RWPE1 (cell line): ENCODE data around the gene R3HDM4.
A peak's percentile ranks its signal among the peaks of the same experiment; 100 is the strongest.

Experiments used
- CTCF ChIA-PET: fragments of 350-600 bp; sonication (Branson Sonifier 250); formaldehyde crosslinking; extraction: SDS; loops from one replicate; lab custom pipeline; 2021; lab: Yijun Ruan, JAX
- POLR2A ChIA-PET: fragments of 400-600 bp; formaldehyde crosslinking; extraction: SDS; loops from one replicate; lab custom pipeline; 2020; ENCODE audit warnings: antibody characterized with exemption; ENCODE audit not compliant: low non-redundant PET; lab: Yijun Ruan, JAX
- DNase-seq: peaks from one replicate; pipeline ENCODE4 v3.0.0; 2012; ENCODE audit warnings: low spot score
- H3K27ac ChIP-seq: fragments of 450-650 bp; 2 replicates; pipeline ENCODE4 v1.5.1; 2017
- CTCF ChIP-seq: fragments of 450-650 bp; conservative IDR thresholded peaks from 2 replicates; pipeline ENCODE4 v1.5.1; 2017; ENCODE audit warnings: low read depth, mild to moderate bottlenecking

R3HDM4 gene

GRCh38 chr19:871446-872265 is 41.4 kb downstream of the R3HDM4 start:
- TF ChIP-seq CTCF: no peak
- DNase-seq: peak; percentile 51
- CTCF ChIA-PET: interaction anchor here (0.6 to 1.1 kb wide), 2 partner anchors 8 to 384 kb away, joined by 3 to 4 read pairs; no protein-coding TSS in a partner anchor
- peak overlapping the region; percentile 100 for H3K27ac ChIP-seq
- POLR2A ChIA-PET: interaction anchor here (0.6 kb wide), 1 partner anchor 39 kb away, joined by 3 read pairs; no protein-coding TSS in a partner anchor

- ChIA-PET CTCF (no interaction called here), POLR2A (interaction anchor here (0.6 kb wide), 1 partner anchor 39 kb away, joined by 3 read pairs; no protein-coding TSS in a partner anchor)
- H3K27ac ChIP-seq: peak overlapping the region; percentile 100
- DNase-seq: no peak
- TF ChIP-seq CTCF: no peak
These were observed 42.0 kb downstream of the R3HDM4 start for GRCh38 chr19:870963-871401.

GRCh38 chr19:870314-870713 is 42.7 kb downstream of the R3HDM4 start:
- no peak for DNase-seq
- TF ChIP-seq CTCF: no peak
- CTCF ChIA-PET: no interaction called here
- peak overlapping the region; percentile 92 for H3K27ac ChIP-seq
- POLR2A ChIA-PET: no interaction called here

GRCh38 chr19:869245-870177 is 43.5 kb downstream of the R3HDM4 start:
- no peak for TF ChIP-seq CTCF
- POLR2A ChIA-PET: no interaction called here
- peak; percentile 69 for DNase-seq
- CTCF ChIA-PET: no interaction called here
- peak overlapping the region; percentile 92 for H3K27ac ChIP-seq

GRCh38 chr19:868458-869244 is 44.4 kb downstream of the R3HDM4 start:
- no peak for TF ChIP-seq CTCF
- POLR2A ChIA-PET: no interaction called here
- CTCF ChIA-PET: no interaction called here
- DNase-seq: no peak
- H3K27ac ChIP-seq: peak overlapping the region; percentile 92
